HEK293 (cell line): Measurements from ENCODE around the gene RAP1B.

ENCODE experiments used
- ZNF426 ChIP-seq: fragments of 450-650 bp; formaldehyde crosslinking; IDR thresholded peaks from 2 replicates; pipeline ENCODE4 v1.5.1; 2017; ENCODE audit warnings: missing biosample characterization, missing genetic modification characterization, mild to moderate bottlenecking, inconsistent platforms, moderate library complexity
- ZNF677 ChIP-seq: fragments of 450-650 bp; IDR thresholded peaks from 2 replicates; pipeline ENCODE4 v1.5.0; 2018; ENCODE audit warnings: missing biosample characterization, mild to moderate bottlenecking, missing genetic modification characterization, moderate library complexity
- TF ChIP-seq, protein P1 (sequence below): fragments of 450-650 bp; formaldehyde crosslinking; IDR thresholded peaks from 2 replicates; pipeline ENCODE4 v1.5.1; 2016; ENCODE audit warnings: missing biosample characterization, missing genetic modification characterization
- TF ChIP-seq, protein P2 (sequence below): fragments of 450-650 bp; formaldehyde crosslinking; IDR thresholded peaks from 2 replicates; pipeline ENCODE4 v1.5.1; 2016; ENCODE audit warnings: missing biosample characterization, missing genetic modification characterization
- TF ChIP-seq, protein P3 (sequence below): fragments of 450-650 bp; formaldehyde crosslinking; conservative IDR thresholded peaks from 2 replicates; pipeline ENCODE4 v1.5.1; 2016; ENCODE audit warnings: low read depth, missing biosample characterization, missing genetic modification characterization
- TF ChIP-seq, protein P4 (sequence below): fragments of 450-650 bp; formaldehyde crosslinking; IDR thresholded peaks from 2 replicates; pipeline ENCODE4 v1.5.1; 2016; ENCODE audit warnings: missing biosample characterization, missing genetic modification characterization, low read depth

DNA sequence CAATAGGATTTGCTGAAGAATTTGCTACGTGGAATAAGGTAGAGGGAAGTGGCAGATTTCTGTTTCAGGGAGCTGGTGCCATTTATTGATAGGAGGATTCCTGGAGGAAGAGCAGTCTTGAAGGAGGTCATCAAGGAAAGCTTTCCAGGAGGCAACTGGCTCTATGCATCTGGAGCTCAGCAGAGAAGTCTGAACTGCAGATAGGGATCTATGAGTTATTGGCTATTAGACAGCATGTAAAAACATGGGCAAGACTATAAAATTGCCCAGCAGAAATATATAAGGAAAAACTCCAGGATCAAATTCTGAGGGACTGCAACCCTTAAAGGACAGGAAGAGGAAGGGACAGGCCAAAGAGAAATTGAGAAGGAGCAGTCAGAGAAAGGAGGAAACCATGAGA lies 8.9 kb upstream of the RAP1B start:
- TF ChIP-seq, protein P1, sequence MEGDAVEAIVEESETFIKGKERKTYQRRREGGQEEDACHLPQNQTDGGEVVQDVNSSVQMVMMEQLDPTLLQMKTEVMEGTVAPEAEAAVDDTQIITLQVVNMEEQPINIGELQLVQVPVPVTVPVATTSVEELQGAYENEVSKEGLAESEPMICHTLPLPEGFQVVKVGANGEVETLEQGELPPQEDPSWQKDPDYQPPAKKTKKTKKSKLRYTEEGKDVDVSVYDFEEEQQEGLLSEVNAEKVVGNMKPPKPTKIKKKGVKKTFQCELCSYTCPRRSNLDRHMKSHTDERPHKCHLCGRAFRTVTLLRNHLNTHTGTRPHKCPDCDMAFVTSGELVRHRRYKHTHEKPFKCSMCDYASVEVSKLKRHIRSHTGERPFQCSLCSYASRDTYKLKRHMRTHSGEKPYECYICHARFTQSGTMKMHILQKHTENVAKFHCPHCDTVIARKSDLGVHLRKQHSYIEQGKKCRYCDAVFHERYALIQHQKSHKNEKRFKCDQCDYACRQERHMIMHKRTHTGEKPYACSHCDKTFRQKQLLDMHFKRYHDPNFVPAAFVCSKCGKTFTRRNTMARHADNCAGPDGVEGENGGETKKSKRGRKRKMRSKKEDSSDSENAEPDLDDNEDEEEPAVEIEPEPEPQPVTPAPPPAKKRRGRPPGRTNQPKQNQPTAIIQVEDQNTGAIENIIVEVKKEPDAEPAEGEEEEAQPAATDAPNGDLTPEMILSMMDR (tag by site-specific recombination), result no peak
- TF ChIP-seq, protein P2, sequence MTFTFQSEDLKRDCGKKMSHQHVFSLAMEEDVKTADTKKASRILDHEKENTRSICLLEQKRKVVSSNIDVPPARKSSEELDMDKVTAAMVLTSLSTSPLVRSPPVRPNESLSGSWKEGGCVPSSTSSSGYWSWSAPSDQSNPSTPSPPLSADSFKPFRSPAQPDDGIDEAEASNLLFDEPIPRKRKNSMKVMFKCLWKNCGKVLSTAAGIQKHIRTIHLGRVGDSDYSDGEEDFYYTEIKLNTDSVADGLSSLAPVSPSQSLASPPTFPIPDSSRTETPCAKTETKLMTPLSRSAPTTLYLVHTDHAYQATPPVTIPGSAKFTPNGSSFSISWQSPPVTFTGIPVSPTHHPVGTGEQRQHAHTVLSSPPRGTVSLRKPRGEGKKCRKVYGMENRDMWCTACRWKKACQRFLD (tag by site-specific recombination), result no peak
- TF ChIP-seq, protein P3, sequence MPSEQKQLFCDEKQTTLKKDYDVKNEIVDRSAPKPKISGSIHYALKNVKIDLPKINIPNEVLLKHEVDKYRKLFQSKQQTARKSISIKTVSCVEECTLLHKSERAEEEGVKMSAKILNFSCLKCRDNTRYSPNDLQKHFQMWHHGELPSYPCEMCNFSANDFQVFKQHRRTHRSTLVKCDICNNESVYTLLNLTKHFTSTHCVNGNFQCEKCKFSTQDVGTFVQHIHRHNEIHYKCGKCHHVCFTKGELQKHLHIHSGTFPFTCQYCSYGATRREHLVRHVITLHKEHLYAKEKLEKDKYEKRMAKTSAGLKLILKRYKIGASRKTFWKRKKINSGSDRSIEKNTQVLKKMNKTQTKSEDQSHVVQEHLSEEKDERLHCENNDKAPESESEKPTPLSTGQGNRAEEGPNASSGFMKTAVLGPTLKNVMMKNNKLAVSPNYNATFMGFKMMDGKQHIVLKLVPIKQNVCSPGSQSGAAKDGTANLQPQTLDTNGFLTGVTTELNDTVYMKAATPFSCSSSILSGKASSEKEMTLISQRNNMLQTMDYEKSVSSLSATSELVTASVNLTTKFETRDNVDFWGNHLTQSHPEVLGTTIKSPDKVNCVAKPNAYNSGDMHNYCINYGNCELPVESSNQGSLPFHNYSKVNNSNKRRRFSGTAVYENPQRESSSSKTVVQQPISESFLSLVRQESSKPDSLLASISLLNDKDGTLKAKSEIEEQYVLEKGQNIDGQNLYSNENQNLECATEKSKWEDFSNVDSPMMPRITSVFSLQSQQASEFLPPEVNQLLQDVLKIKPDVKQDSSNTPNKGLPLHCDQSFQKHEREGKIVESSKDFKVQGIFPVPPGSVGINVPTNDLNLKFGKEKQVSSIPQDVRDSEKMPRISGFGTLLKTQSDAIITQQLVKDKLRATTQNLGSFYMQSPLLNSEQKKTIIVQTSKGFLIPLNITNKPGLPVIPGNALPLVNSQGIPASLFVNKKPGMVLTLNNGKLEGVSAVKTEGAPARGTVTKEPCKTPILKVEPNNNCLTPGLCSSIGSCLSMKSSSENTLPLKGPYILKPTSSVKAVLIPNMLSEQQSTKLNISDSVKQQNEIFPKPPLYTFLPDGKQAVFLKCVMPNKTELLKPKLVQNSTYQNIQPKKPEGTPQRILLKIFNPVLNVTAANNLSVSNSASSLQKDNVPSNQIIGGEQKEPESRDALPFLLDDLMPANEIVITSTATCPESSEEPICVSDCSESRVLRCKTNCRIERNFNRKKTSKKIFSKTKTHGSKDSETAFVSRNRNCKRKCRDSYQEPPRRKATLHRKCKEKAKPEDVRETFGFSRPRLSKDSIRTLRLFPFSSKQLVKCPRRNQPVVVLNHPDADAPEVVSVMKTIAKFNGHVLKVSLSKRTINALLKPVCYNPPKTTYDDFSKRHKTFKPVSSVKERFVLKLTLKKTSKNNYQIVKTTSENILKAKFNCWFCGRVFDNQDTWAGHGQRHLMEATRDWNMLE (tag by site-specific recombination), result no peak
- TF ChIP-seq, protein P4, sequence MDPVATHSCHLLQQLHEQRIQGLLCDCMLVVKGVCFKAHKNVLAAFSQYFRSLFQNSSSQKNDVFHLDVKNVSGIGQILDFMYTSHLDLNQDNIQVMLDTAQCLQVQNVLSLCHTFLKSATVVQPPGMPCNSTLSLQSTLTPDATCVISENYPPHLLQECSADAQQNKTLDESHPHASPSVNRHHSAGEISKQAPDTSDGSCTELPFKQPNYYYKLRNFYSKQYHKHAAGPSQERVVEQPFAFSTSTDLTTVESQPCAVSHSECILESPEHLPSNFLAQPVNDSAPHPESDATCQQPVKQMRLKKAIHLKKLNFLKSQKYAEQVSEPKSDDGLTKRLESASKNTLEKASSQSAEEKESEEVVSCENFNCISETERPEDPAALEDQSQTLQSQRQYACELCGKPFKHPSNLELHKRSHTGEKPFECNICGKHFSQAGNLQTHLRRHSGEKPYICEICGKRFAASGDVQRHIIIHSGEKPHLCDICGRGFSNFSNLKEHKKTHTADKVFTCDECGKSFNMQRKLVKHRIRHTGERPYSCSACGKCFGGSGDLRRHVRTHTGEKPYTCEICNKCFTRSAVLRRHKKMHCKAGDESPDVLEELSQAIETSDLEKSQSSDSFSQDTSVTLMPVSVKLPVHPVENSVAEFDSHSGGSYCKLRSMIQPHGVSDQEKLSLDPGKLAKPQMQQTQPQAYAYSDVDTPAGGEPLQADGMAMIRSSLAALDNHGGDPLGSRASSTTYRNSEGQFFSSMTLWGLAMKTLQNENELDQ (tag by site-specific recombination), result no peak
- TF ChIP-seq ZNF426, result no peak
- no peak for TF ChIP-seq ZNF677
